SH-SY5Y (cell line): ENCODE data around the gene RPIA.

Experiments used
- GATA2 ChIP-seq: IDR thresholded peaks from 2 replicates; pipeline ENCODE4 v1.6.1; 2011; ENCODE audit warnings: mild to moderate bottlenecking, low read depth, low read length
- GATA3 ChIP-seq: IDR thresholded peaks from 2 replicates; pipeline ENCODE4 v1.6.1; 2011; ENCODE audit warnings: low read depth, mild to moderate bottlenecking, low read length, moderate library complexity

DNA sequence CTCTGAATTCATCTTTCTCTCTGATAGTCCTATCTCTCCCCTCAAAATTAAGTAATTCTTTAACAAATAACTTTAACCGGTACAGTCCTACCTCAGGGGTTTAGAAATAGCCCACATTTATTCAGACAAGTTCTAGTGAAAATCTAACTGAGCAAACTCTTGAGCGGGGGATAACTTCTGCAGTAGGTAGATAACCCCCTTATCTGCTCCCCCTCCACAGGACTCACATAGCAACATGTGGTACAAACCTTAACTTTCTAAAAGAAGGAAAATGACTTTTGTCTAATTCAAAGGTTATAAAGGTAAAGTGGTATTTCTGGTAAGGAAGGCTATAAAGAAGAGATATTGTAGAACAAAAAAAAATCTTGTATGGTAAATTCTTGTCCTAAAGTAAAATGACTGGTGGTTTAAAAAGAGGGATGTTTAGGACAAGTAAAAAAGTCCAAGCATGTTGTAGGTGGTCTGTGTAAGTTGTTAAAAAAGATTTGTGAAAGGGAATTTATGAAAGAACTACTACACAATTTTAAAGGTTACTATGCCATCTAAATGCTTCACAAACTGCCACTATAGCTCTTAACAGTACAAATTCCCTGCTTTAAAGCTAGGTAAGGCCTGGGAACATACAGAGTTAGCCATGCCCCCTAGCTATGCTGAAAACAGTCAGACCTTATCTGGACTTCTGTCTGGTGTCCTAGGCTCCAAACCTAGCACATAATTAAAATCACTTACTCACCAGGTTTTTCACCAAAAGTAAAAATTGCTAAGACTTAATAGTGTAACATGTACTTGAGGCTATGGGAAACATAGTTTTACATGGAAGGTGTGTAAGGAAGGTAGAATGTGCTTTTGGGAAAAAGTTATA is 8.1 kb upstream of the RPIA start:
- no peak for TF ChIP-seq GATA3
- TF ChIP-seq GATA2 = no peak
